Aorta (tissue), 5 donors: ENCODE measurements around the gene RBM20. TPM values are rescaled to one million over a fixed set of nuclear protein-coding genes. Genes with fewer than 3 reads are reported as not detected.
"Not testable (repeated sequence)": the region's sequence is repeated elsewhere in the genome, so short reads cannot be mapped to it uniquely, and the experiment has no call there.

Source experiments
- ATAC-seq: fragments of 200-7000 bp; cut with Tn5 transposase; one replicate; pipeline ENCODE4 v1.9.1; 2022; ENCODE audit warnings: moderate library complexity; ENCODE audit not compliant: low FRiP score
- DNase-seq, 2 donors: peaks; one replicate each; pipeline ENCODE4 v3.0.0-alpha.2; 2020
- H3K27ac ChIP-seq, 2 donors: one replicate each; pipeline ENCODE4 v1.5.1; 2013; ENCODE audit warnings: low read length in 2 of 2, mild to moderate bottlenecking in 2 of 2, moderate library complexity in 2 of 2, control low read depth in 1 of 2, inconsistent platforms in 1 of 2, low read depth in 1 of 2
- H3K27me3 ChIP-seq, 2 donors: one replicate each; pipeline ENCODE4 v1.6.1; 2013; ENCODE audit warnings: control low read depth in 1 of 2, low read length in 1 of 2, mild to moderate bottlenecking in 1 of 2, moderate library complexity in 1 of 2; ENCODE audit not compliant: insufficient read depth in 2 of 2, control insufficient read depth in 1 of 2
- H3K36me3 ChIP-seq, 2 donors: one replicate each; pipeline ENCODE4 v1.6.1; 2013; ENCODE audit warnings: control low read depth in 1 of 2, low read length in 1 of 2, mild to moderate bottlenecking in 1 of 2; ENCODE audit not compliant: insufficient read depth in 2 of 2, control insufficient read depth in 1 of 2
- H3K4me1 ChIP-seq, 2 donors: one replicate each; pipeline ENCODE4 v1.6.1; 2013; ENCODE audit warnings: low read length in 2 of 2, control low read depth in 1 of 2, mild to moderate bottlenecking in 1 of 2, moderate library complexity in 1 of 2; ENCODE audit not compliant: insufficient read depth in 2 of 2, control insufficient read depth in 1 of 2
- H3K4me3 ChIP-seq, 2 donors: one replicate each; pipeline ENCODE4 v1.5.1; 2013; ENCODE audit warnings: low read length in 2 of 2, control low read depth in 1 of 2, mild to moderate bottlenecking in 1 of 2
- H3K9me3 ChIP-seq: one replicate; pipeline ENCODE4 v1.6.1; 2013; ENCODE audit warnings: mild to moderate bottlenecking, low read length; ENCODE audit not compliant: control insufficient read depth
- WGBS, 2 donors: extraction: QIAGEN DNeasy Blood & Tissue Kit; methylation state at CpG; one replicate each; pipeline ENCODE4 v1.1.7; 2013; 5-methylcytosine and 5-hydroxymethylcytosine counted together
- intact Hi-C, 2 donors: fragments of 100-400 bp; cut with DNase I; formaldehyde crosslinking; loops; one replicate each; pipeline versions ENCODE4 v1.14.2 to v1.15.0; 2022
- polyA plus RNA-seq, 2 donors: library from polyadenylated mRNA; stranded (reverse); fragments of 200-250 nt; gene quantifications; one replicate each; pipeline ENCODE4 v1.2.3, GENCODE V29; 2013
- total RNA-seq, 2 donors: library from RNA; stranded (reverse); fragmentation: NEBNext Ultra II Directional; extraction: Animal tissue kit (Norgen Biotek cat#: 25700); gene quantifications; one replicate each; pipeline ENCODE4 v1.2.1, GENCODE V29; 2021
- donor health status: healthy with polysubstance abuse.
- donor health status: Bipolar disorder and iron deficiency.
- donor health status: DM: no; HTN: no; CAD: no.
- donor health status: DM: no; HTN: no; CAD: no.
- donor health status: DM: yes; HTN: yes; CAD: no.

The RBM20 gene
- total and polyA plus RNA-seq, 4 donors, result 2.9 to 11.2 (median 8.0) TPM

DNA sequence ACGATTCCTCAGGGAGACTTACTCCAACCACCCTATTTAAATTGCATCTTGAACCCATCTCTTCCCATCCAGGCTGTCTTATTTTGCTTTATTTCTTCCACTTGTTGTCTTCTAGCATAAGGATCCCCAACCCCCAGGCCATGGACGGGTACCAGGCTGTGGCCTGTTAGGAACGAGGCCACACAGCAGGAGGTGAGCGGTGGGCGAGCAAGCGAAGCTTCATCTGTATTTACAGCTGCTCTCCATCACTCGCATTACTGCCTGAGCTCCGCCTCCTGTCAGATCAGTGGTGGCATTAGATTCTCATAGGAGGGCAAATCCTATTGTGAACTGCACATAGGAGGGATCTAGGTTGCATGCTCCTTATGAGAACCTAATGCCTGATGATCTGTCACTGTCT lies 16.2 kb downstream of the RBM20 start:
- H3K27ac ChIP-seq, H3K9me3 ChIP-seq, intact Hi-C loops, H3K4me3 ChIP-seq, H3K36me3 ChIP-seq, ATAC-seq, H3K27me3 ChIP-seq, DNase-seq, H3K4me1 ChIP-seq: not testable (repeated sequence)
- WGBS, 2 donors, result 94 to 97% methylated on average over 8 of the region's 8 CpGs

DNA sequence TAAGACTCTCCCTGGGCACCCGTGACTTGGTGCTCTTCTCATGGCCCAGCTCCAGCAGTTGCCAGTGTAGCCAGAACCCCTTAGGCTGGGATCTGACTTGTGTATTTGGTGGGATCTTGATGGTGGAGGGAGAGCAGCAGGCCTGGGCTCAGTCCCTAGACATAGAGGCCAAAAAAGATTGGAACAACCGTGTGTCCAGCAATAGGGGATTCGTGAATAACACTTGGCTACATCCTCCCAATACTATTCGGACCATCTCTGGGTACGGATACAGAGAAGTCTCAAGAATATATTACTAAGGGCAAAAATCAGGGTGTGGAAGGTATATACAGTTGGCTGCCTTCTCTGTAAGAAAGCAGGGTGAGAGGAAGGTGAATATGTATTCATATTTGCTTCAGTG lies 17.2 kb downstream of the RBM20 start:
- H3K4me1 ChIP-seq, result no peaks in the 10 kb centered on the region
- H3K27ac ChIP-seq, result no peak overlapping the region
- 93 to 94% methylated on average over 5 of the region's 5 CpGs for WGBS, 2 donors
- intact Hi-C loops, result no loop called here
- H3K4me3 ChIP-seq, result no peak overlapping the region
- no peak for DNase-seq
- H3K9me3 ChIP-seq, result no peaks in the 10 kb centered on the region
- no peak for ATAC-seq
- no peaks in the 10 kb centered on the region for H3K27me3 ChIP-seq
- no peaks in the 10 kb centered on the region for H3K36me3 ChIP-seq

GRCh38 chr10:110664483-110665420 lies 20.6 kb downstream of the RBM20 start:
- no peaks in the 10 kb centered on the region for H3K36me3 ChIP-seq
- peaks cover 2 to 6% of the 10 kb centered on the region in 2 donors for H3K4me1 ChIP-seq
- H3K9me3 ChIP-seq, result no peaks in the 10 kb centered on the region
- no peak overlapping the region for H3K27ac ChIP-seq
- 57 to 62% methylated on average over 10 of the region's 10 CpGs for WGBS, 2 donors
- H3K27me3 ChIP-seq, result no peaks in the 10 kb centered on the region
- no peak overlapping the region for H3K4me3 ChIP-seq
- no peak for DNase-seq
- intact Hi-C loops, result no loop called here
- no peak for ATAC-seq

GRCh38 chr10:110666259-110666658 lies 22.1 kb downstream of the RBM20 start:
- H3K36me3 ChIP-seq, H3K4me3 ChIP-seq, H3K9me3 ChIP-seq, H3K4me1 ChIP-seq, ATAC-seq, H3K27ac ChIP-seq, intact Hi-C loops, H3K27me3 ChIP-seq, DNase-seq: not testable (repeated sequence)
- WGBS, 2 donors, result 38 to 72% methylated on average over 2 of the region's 2 CpGs

DNA sequence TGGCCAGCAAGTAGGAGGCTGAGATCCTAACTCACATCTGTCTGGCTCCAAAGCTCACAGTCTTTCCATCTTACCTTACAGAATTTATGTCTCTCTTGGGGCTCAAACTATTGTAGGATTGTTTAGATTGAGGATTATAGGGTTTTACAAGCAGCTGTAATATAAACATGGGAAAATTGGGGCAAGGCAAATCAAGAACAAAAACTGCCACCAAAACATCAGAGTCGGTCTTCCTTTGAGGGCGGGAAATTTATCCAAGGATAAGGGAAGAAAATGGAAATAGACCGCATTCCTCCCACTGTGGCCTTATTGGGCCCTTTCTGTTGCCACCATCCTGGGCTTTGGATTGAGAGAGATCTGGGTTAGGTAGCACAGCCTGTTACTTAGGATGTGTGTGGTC lies 22.5 kb downstream of the RBM20 start:
- Histone ChIP-seq H3K27me3 (no peaks in the 10 kb centered on the region), H3K9me3 (no peaks in the 10 kb centered on the region), H3K4me1 (peaks cover 2 to 6% of the 10 kb centered on the region in 2 donors), H3K27ac (peak overlapping the region in 1 of 2 donors; percentile 77), H3K4me3 (no peak overlapping the region), H3K36me3 (no peaks in the 10 kb centered on the region)
- intact Hi-C loops, result no loop called here
- DNase-seq, result no peak
- ATAC-seq, result no peak
- 70 to 78% methylated on average over 3 of the region's 3 CpGs for WGBS, 2 donors

GRCh38 chr10:110667620-110668343 lies 23.6 kb downstream of the RBM20 start:
- Histone ChIP-seq H3K27ac (peak overlapping the region; percentile 87 to 98), H3K27me3 (no peaks in the 10 kb centered on the region), H3K36me3 (no peaks in the 10 kb centered on the region), H3K4me1 (peaks cover 2 to 6% of the 10 kb centered on the region in 2 donors), H3K9me3 (no peaks in the 10 kb centered on the region), H3K4me3 (no peak overlapping the region)
- DNase-seq, result no peak
- WGBS, 2 donors, result 27 to 30% methylated on average over 9 of the region's 9 CpGs
- intact Hi-C loops, result no loop called here
- ATAC-seq, result no peak

DNA sequence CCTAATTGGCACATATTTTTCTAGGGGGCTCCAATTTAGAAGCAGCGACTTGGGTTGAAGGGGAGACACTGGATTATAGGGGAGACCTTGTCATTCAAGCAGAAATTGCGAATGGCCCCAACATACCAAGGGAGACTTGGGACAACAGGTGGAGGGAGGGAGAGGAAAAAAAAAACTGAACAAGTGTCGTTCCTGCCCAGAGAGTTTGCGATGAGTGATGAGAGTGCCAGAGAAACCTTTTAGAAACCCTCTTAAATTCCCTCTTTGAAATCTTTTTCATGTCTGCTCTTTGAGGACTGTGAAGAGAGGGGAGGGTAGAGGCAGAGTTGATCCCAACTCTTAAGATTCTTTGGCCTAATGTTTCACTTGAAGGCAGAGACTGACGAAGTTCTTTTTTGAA lies 24.3 kb downstream of the RBM20 start:
- ATAC-seq (no peak), DNase-seq (no peak)
- Histone ChIP-seq H3K27ac (peak overlapping the region; percentile 87 to 98), H3K9me3 (no peaks in the 10 kb centered on the region), H3K36me3 (no peaks in the 10 kb centered on the region), H3K4me1 (peaks cover 2 to 6% of the 10 kb centered on the region in 2 donors), H3K27me3 (no peaks in the 10 kb centered on the region), H3K4me3 (no peak overlapping the region)
- intact Hi-C loops, result no loop called here
- WGBS, 2 donors, result 77 to 79% methylated on average over 5 of the region's 5 CpGs

GRCh38 chr10:110670335-110670734 lies 26.2 kb downstream of the RBM20 start:
- peak overlapping the region in 1 of 2 donors; percentile 45 for H3K27ac ChIP-seq
- H3K4me1 ChIP-seq, result peaks cover 2 to 6% of the 10 kb centered on the region in 2 donors
- 93 to 96% methylated on average over 6 of the region's 6 CpGs for WGBS, 2 donors
- intact Hi-C loops, result loop anchor here in 1 of 2 donors (5.0 kb wide), 1 partner anchor 43 kb away; no protein-coding TSS in a partner anchor
- ATAC-seq, result no peak
- no peak overlapping the region for H3K4me3 ChIP-seq
- no peaks in the 10 kb centered on the region for H3K36me3 ChIP-seq
- no peaks in the 10 kb centered on the region for H3K9me3 ChIP-seq
- no peaks in the 10 kb centered on the region for H3K27me3 ChIP-seq
- no peak for DNase-seq
